Endometrial microvascular endothelial cells (primary cell): ENCODE data around the gene RNF19B. TPM values are rescaled to one million over a fixed set of nuclear protein-coding genes. Genes with fewer than 3 reads are reported as not detected.

ENCODE experiments used
- in situ Hi-C: cut with HindIII; loops from 2 replicates; pipeline ENCODE4 v1.10.0; 2017; ENCODE audit warnings: low sequenced_read_pairs, low pct_unique_long_range_greater_than_20kb; ENCODE audit errors: inconsistent ontology term
- total RNA-seq: library from RNA; depleted of rRNA; stranded (reverse); fragments of >200 nt; gene quantifications from one replicate; pipeline ENCODE4 v1.2.3, GENCODE V29; 2015; ENCODE audit errors: inconsistent ontology term

RNF19B gene
- total RNA-seq, 1 donor from 2014 or later: 42.2 TPM

DNA sequence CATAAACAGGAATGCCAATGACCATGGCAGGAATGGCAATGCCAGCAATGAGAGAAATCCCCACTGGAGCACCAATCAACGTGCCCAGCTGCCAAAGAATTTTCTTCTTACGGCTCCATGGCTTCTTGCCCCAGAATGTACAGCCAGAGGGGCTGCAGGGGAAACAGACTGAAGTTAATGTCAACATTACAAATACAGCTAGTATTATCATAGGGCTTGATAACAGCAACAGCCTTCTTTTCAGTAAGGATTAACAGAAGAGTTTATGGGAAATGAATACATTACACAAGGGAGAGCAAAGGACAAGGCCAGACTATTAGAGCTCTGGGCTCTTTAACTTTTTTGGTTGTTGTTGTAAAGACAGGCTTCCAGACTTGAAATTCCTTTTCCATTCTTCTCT lies 18.2 kb downstream of the RNF19B start:
- in situ Hi-C loops: no loop called here

DNA sequence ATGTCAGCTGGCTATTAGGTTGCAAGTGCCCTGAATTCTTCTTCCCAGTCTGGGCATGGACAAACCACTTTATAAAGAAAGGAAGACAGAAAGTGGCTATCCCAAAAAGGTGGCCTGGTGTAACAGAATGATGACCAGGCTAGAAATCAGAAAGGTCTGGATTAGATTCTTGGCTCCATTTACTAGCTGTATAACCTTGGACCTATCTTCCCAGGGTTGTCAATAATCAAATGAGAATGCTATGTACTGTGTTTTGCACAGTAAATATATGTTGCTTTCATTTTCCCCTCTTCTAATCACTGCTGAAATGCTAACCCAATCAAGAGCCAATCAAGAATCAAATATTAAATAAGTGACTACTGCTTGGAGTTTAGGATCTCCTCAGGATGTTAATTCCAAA lies 20.4 kb downstream of the RNF19B start:
- in situ Hi-C loops: no loop called here

DNA sequence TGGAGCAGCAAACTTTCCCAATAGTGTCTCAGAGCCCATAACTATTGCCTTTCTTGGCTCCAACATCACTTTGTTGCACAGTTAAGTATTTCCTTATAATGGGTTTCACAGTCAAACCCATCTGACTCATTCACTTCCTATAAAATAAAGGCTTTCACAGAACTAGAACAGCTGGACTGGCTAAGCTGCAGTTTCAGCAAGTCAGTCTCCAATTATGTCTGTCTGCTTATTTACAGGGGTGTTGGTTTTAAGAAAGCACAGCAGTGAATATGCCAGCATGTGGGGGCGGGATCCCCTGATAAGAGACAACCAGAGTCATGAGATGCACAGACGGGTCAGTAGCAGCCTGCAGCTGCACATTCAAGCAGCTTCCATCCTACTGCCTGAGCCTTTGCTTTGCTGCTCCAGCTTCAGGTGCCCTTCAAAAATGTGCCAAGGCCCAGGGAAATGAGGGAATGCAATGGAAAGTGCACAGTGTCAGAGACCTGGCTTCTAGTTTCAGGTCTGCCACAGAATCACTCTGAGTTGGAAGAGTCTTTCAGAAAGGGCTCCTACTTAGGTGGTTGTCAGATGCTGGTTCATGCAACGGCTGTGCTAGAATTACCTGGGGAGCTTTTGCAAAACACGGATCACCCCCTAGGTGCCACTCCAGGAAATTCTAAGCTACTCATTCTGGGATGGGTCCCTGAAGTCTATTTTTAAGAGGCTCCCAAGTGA lies 24.8 kb downstream of the RNF19B start:
- in situ Hi-C loops: no loop called here

DNA sequence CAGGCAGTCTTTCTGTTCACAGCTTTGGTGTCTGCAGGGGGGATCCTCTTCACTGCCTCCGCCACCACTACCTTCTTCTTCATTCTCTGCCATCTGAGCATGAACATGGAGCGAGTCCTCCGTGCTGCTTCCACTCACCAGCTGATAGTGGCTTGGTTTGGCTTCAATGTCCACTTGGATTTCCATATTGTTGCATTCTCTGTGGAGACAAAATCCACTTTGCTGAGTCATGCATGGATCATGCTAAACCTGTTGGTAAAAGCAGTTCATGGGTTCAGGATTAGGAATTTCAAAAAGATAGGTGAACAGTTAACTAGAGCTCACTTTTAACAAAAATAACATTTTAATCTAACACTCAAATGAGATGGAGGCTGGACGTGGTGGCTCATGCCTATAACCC lies 27.5 kb downstream of the RNF19B start:
- in situ Hi-C loops: no loop called here

DNA sequence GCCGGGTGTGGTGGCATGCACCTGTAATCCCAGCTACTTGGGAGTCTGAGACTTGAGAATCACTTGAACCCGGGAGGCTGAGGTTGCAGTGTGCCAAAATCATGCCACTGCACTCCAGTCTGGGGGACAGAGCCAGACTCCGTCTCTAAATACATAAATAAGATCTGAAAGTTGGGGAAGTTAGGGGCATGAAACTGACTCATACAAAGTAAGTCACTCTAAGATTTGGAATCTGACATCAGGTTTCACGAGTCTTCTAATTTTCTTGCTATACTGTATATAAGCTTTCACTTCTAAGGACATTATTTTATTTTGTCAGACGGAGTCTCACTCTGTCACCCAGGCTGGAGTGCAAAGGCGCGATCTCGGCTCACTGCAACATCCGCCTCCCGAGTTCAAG lies 30.1 kb downstream of the RNF19B start:
- in situ Hi-C loops: no loop called here

DNA sequence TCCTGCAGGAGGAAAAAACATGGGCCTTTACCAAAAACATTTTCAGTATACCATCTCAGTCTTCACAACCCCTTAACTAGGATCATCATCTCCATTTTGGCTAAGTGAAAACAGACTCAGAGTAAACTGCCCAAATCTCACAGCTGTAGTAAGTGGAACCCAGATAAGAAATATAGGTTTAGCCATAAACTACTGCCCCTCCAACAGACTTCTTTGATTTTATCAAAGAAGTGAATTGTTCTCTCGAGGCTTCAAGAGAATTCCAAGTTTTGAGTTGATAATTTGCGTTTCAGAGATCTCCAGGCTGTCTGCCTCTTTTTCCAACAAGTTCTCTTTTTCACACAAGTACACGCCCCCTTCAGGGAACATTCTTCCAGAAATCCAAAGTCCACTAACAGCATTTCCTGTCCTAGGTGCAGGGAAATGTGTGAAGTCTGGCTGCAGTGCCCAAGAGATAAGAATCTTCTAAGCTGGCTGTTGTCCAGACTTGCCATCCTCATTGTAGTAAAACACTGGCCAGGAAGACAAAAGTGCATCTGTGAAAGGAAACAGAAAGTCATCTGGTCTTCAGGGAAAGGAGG lies 30.8 kb downstream of the RNF19B start:
- in situ Hi-C loops: no loop called here

DNA sequence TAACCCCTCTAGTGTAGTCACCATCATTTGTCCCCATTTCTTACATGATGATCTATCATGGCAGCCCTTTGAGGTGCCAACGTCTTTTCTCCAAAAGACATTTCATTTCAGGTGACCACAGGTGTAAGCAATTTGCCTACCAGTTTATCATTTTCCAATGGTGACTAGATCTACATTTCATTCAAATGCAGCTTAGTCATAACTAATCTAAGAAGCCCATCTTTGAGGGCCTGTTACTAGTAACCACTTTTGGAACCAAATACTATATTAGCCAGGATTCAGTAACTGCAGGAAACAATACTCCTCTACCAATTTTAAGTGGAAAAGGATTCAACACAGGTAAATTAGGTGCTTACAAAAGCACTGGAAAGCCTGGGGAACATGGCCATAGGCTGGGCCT lies 32.8 kb downstream of the RNF19B start:
- in situ Hi-C loops: no loop called here

DNA sequence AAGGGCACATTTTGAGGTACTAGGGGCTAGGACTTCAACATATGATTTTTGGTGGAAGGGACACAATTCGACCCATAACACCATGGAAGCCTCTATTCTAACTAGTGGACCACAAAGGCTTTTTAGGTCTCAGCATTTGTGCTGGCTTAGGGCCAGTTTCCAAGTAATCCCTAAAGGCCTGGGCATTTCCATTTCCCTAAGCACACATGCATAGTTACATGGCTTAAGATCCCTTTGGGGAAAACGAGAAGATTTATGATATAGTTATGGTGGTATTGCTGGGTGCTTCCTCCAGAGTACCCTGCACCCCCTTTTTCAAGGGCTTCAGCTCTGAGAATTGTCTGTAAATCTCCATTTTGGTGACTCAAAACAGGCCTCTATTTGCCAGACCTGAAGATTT lies 35.2 kb downstream of the RNF19B start:
- in situ Hi-C loops: no loop called here

DNA sequence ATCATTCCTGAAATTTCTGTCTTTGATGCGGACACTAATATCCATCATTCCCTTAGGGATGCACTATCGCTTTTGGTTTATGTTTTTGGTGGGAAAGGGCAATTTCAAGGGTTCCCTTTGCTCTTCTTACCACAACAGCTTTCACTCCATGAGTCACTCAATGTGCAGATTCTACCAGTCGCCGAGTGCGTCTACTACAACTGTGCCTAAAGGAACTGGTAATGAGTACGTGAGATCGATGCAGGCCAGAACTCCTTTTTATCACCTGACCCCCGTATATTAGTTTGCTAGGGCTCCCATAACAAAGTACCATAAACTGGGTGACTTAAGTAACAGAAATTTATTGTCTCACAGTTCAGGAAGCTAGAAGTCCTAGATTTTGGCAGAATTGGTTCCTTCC lies 35.9 kb downstream of the RNF19B start:
- in situ Hi-C loops: no loop called here

DNA sequence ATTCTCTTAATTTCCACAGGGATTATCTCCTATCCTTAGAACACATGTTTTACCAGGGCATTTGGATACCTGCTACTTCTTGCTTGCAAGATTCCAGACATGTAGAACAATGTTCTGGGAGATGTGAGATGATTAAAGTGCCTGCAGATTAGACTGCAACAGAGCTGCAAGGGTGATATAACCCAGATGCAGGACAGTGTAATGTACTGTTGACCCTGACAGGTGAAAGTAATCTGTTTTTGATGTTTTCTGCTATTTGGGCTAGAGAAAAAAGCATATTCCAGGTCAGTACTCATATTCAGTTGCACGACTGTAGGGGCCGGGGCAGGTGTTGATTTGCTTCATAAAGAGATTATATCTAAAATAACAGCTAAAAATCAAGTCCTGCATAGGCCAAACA lies 36.3 kb downstream of the RNF19B start:
- in situ Hi-C loops: no loop called here

DNA sequence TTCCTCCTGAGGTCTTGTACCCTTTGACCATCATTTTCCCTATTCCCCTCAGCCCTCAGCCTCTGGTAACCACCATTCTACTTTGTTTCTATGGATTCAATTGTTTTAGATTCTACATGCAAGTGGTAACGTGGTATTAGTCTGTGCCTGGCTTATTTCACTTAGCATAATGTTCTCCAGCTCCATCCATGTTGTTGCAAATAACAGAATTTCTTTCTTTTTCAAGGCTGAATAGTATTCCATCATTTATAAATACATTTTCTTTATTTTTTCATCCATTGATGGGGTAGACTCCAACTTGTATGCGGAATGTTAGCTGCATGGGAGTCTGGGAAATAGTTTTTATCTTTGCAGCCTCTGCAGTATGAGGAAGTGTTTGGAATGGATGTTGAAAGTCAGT lies 37.2 kb downstream of the RNF19B start:
- in situ Hi-C loops: no loop called here

DNA sequence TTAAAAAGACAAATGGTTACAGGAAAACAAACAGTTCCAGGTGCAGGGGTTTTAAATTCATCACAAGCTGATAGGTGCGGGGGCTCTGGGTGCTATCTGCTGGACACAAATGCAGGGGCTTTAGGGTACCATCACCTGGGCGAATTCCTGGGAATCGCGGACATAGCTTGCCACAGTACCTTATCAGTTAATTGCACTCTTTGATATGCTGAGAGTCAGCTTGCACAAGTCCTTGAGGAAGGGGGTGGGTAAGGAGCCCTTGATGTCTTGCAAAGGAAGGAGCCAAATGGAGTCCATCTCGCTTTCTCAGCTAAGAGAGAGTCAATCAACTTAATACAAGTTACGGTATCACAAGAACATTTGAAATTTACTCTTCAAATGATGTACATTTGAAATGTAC lies 38.0 kb downstream of the RNF19B start:
- in situ Hi-C loops: no loop called here

DNA sequence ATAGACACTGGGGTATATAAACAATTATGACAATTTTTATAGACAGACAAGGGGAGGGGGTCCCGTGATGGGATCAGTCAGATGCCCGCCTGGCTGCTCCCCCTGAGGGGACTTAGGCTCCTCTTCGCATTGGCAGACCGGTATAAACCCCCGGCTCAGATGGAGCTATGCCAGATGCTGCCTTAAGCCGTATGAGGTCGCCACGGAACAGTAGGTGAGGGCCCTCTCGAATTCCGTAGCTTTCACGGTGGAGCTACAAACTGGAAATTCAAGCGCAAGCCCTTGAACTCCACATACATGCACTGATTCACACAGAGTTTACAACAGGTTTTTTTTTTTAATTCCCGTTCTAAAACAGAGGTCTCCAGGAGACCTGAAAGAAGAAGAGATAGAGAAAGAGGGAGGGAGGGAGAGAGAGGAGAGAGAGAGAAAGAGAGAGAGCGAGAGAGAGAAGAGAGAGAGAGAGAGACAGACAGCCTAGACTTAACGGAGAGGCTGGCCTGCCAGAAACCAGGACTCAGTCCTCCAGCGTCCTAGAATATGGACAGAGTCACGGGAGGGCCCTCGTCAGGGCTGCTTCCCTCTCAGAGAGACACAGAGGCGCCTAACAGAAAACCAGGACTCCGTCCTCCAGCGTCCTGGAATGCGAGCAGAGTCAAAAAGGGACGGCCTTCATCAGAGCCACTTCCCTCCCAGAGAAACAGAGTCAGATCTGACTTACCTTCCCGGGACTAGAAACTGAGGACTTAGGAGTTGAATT lies 39.0 kb downstream of the RNF19B start:
- in situ Hi-C loops: no loop called here

DNA sequence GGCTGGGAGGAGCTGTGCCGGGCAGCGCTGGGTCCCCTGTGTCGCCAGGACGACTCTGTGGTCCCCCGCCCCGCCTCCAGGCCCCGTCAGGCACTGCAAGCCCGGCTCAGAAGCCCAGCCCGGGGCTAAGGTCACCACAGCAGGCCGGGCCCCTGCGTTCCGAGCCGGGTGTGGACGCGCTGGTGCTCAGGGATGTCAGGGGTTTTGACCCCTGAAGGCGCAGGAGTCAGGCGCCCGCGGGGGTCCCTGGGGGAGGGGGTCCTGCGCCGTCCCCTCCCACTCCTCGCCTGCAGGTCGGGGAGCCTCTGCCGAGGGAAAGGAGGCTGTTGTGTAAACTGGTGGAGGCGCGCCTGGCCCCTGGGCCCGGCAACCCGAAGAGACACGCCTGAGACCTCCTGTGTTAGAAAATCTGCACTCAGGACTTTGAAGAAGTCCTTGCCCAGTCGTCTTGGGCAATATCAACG lies 39.7 kb downstream of the RNF19B start:
- in situ Hi-C loops: no loop called here

DNA sequence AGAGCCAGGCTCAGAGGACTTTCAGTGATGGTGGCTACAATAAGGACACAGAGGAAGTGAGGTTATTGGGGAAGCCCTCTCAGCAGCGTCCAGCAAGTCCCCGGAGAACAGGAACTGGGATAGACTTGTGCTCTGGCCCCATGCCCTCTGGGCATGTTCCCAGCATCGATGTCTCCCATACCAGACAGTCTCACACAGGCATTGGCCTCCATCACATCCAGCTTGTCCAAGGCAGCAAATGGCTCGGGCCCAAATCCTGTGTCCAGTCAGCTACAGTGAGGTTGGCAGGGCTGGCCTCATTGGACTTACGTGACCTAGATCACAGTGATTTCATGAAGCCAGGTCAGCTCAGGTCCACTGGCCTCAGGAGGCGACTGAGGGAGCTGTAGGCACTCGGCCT lies 43.8 kb downstream of the RNF19B start:
- in situ Hi-C loops: no loop called here

DNA sequence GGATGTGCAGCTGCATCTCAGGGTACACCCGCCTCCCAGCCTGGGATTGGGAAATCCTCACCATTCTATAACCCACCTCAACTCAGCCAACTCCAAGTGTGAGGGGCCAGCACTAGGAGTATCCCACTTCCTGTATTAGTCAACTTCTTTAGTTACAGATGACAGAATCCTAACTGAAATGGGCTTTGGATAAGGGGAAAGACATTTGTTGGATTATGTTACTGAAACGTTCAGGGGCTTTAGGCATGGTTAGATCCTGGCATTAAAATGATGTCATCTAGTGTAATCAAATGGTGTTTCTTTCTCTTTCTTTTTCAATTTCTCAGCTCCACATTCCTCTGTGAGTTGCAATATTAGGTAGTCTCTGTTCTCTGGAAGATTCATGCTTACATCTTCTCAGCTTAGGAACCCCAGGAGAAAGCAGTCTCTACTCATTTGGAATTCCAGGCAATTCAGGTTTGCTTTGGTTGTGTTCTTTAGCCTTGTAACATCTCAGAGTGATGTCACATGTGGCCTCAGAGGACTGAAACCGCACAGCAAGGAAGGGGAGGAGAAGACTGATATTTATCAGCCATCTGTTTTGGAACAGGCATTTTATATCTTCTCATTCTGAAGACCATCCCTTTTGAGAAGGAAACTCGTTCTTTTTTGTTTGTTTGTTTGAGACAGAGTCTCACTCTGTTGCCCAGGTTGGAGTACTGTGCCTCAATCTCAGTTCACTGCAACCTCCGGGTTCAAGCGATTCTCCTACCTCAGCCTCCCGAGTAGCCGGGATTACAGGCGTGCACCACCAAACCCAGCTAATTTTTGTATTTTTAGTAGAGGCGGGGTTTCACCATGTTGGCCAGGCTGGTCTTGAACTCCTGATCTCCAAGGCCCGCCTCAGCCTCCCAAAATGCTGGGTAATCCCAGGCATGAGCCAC lies 44.5 kb downstream of the RNF19B start:
- in situ Hi-C loops: no loop called here

DNA sequence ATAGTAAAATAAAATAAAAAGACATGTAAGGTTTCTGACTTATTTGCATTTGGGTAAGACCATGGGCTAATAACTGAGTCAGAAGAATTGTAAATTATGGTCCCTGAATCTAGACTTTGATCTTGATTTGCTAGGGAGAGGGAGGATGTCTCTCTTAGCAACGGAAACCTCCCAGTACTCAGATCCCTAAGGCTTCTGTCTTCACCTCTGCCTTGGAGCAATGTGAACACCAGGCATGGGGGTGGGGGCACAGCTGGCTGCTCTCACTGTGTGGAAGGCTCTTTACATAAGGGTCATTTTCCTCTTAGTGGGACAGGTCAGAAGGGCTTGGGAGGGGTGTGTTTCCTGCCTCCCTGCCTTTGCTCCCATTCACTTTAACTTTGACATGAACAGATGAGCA lies 46.4 kb downstream of the RNF19B start:
- in situ Hi-C loops: no loop called here

DNA sequence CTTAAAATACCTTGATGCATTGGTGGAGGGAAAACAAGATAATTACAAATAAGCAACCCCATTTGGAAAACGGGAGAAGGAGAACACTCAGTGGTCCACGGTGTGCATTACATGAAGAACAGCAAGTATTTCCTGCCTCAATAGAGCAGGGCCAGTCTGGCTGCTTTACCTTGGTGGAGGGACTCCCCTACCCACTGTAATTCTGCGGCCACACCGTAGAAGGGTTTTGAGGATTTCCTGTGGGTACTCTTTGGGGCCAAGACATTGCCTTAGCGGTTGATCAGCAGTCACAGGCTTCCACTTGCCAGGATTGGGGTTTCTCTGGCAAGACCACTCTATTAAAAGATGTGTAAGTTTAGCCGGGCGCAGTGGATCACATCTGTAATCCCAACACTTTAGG lies 47.1 kb downstream of the RNF19B start:
- in situ Hi-C loops: no loop called here
